H1 (cell line): ENCODE data around the gene FHAD1. TPM values are rescaled to one million over a fixed set of nuclear protein-coding genes. Genes with fewer than 3 reads are reported as not detected.
A peak's percentile ranks its signal among the peaks of the same experiment; 100 is the strongest.

Experiments
- CTCF ChIA-PET: fragments of 300-600 bp; sonication (Branson Sonifier 250); formaldehyde crosslinking; loops from one replicate; lab custom pipeline; 2021; ENCODE audit not compliant: partially characterized antibody; lab: Charles Lee
- POLR2A ChIA-PET: fragments of 300-600 bp; sonication (Branson Sonifier 250); formaldehyde crosslinking; loops from one replicate; lab custom pipeline; 2021; ENCODE audit warnings: inconsistent platforms; ENCODE audit not compliant: partially characterized antibody; lab: Charles Lee
- DNase-seq, 2 experiments: peaks; one replicate each; pipeline versions ENCODE4 v3.0.0 to v3.0.0-alpha.2; 2010 to 2022; ENCODE audit warnings: low spot score in 2 of 2, low read depth in 1 of 2, mixed read lengths in 1 of 2
- FAIRE-seq: peaks from 2 replicates; lab custom pipeline; 2011; peaks lifted over from hg19 to GRCh38; lab: Jason Lieb, UNC
- H2AFZ ChIP-seq: 2 replicates; pipeline ENCODE4 v1.8.1; 2012; ENCODE audit warnings: low read length, inconsistent platforms
- H2AK5ac ChIP-seq: 2 replicates; pipeline ENCODE4 v1.6.1; 2013; ENCODE audit warnings: low read depth, low read length
- H2BK120ac ChIP-seq: replicated peaks from 2 replicates; pipeline ENCODE3; 2013; ENCODE audit warnings: low read depth, low read length, inconsistent platforms
- H2BK12ac ChIP-seq: 2 replicates; pipeline ENCODE4 v1.6.1; 2013; ENCODE audit warnings: low read depth, low read length
- H2BK15ac ChIP-seq: 2 replicates; pipeline ENCODE4 v1.6.1; 2013; ENCODE audit warnings: low read length
- H2BK20ac ChIP-seq: 2 replicates; pipeline ENCODE4 v1.6.1; 2013; ENCODE audit warnings: low read length
- H2BK5ac ChIP-seq: 2 replicates; pipeline ENCODE4 v1.6.1; 2013; ENCODE audit warnings: low read depth, low read length
- H3K14ac ChIP-seq: 2 replicates; pipeline ENCODE4 v1.6.1; 2013; ENCODE audit warnings: inconsistent platforms; ENCODE audit not compliant: insufficient read length
- H3K18ac ChIP-seq: 2 replicates; pipeline ENCODE4 v1.6.1; 2013; ENCODE audit warnings: low read length; ENCODE audit errors: extremely low read depth
- H3K23ac ChIP-seq: 2 replicates; pipeline ENCODE4 v1.6.1; 2013; ENCODE audit warnings: inconsistent platforms; ENCODE audit not compliant: insufficient read length
- H3K23me2 ChIP-seq: 2 replicates; pipeline ENCODE4 v1.6.1; 2013; ENCODE audit warnings: low read depth, low read length
- H3K27ac ChIP-seq: 2 replicates; pipeline ENCODE4 v1.6.1; 2011; ENCODE audit warnings: low read depth, low read length, inconsistent platforms
- H3K27me3 ChIP-seq, 4 experiments: replicated peaks in 1 of 4; 1 replicate in 1 of 4; 2 replicates in 3 of 4; pipeline versions ENCODE4 v1.6.1 to v1.8.1; 2011 to 2013; ENCODE audit warnings: low read length in 3 of 4, mild to moderate bottlenecking in 3 of 4, inconsistent platforms in 2 of 4, mixed read lengths in 2 of 4, moderate library complexity in 1 of 4; ENCODE audit not compliant: control insufficient read depth in 3 of 4, insufficient read depth in 3 of 4; ENCODE audit errors: extremely low read depth in 1 of 4
- H3K36me3 ChIP-seq, 4 experiments: 2 replicates each; pipeline versions ENCODE4 v1.6.1 to v1.8.1; 2011 to 2013; ENCODE audit warnings: mild to moderate bottlenecking in 4 of 4, low read length in 3 of 4, moderate library complexity in 2 of 4, control low read depth in 1 of 4, inconsistent platforms in 1 of 4; ENCODE audit not compliant: insufficient read depth in 4 of 4, control insufficient read depth in 2 of 4
- H3K4ac ChIP-seq: replicated peaks from 2 replicates; pipeline ENCODE3; 2013; ENCODE audit warnings: low read length, low read depth, mixed read lengths, inconsistent platforms; ENCODE audit not compliant: insufficient read length
- H3K4me1 ChIP-seq, 4 experiments: replicated peaks in 1 of 4; 1 replicate in 1 of 4; 2 replicates in 3 of 4; pipeline versions ENCODE4 v1.6.1 to v1.8.1; 2011 to 2013; ENCODE audit warnings: low read length in 3 of 4, inconsistent platforms in 2 of 4, mixed read lengths in 1 of 4; ENCODE audit not compliant: insufficient read depth in 4 of 4, control insufficient read depth in 3 of 4
- H3K4me2 ChIP-seq, 2 experiments: 2 replicates each; pipeline versions ENCODE4 v1.6.1 to v1.8.1; 2011 to 2013; ENCODE audit warnings: low read depth in 2 of 2, low read length in 2 of 2, control low read depth in 1 of 2, inconsistent platforms in 1 of 2, mild to moderate bottlenecking in 1 of 2; ENCODE audit not compliant: insufficient read depth in 1 of 2
- H3K4me3 ChIP-seq, 4 experiments: fragments of 200-600, 300-600 bp in 1 of 4; sonication (generic), shearing (Covaris generic), sonication (Bioruptor Twin) in 1 of 4; 2 replicates each; pipeline versions ENCODE4 v1.5.1 to v1.8.1; 2011 to 2016; ENCODE audit warnings: low read length in 4 of 4, low read depth in 3 of 4, control low read depth in 2 of 4, inconsistent platforms in 2 of 4, mild to moderate bottlenecking in 2 of 4, mixed read lengths in 1 of 4, moderate library complexity in 1 of 4; ENCODE audit not compliant: insufficient read depth in 2 of 4; ENCODE audit errors: extremely low read depth in 1 of 4
- H3K56ac ChIP-seq: replicated peaks from 2 replicates; pipeline ENCODE3; 2013; ENCODE audit warnings: low read depth, mild to moderate bottlenecking, mixed read lengths, low read length, inconsistent platforms; ENCODE audit not compliant: insufficient read length
- H3K79me1 ChIP-seq: 2 replicates; pipeline ENCODE4 v1.6.1; 2013; ENCODE audit warnings: low read depth, low read length, control low read depth
- H3K79me2 ChIP-seq, 2 experiments: 2 replicates each; pipeline versions ENCODE4 v1.6.1 to v1.8.1; 2012 to 2013; ENCODE audit warnings: low read length in 2 of 2, mild to moderate bottlenecking in 2 of 2, inconsistent platforms in 1 of 2; ENCODE audit not compliant: insufficient read depth in 2 of 2, control insufficient read depth in 1 of 2
- H3K9ac ChIP-seq, 4 experiments: replicated peaks in 1 of 4; 1 replicate in 1 of 4; 2 replicates in 3 of 4; pipeline versions ENCODE4 v1.6.1 to v1.8.1; 2011 to 2013; ENCODE audit warnings: low read depth in 3 of 4, low read length in 3 of 4, control low read depth in 2 of 4, mild to moderate bottlenecking in 2 of 4, moderate library complexity in 2 of 4, inconsistent platforms in 1 of 4; ENCODE audit errors: extremely low read depth in 1 of 4
- H3K9me3 ChIP-seq, 2 experiments: 2 replicates each; pipeline versions ENCODE4 v1.6.1 to v1.8.1; 2012 to 2013; ENCODE audit warnings: mild to moderate bottlenecking in 2 of 2, moderate library complexity in 2 of 2, control low read depth in 1 of 2, inconsistent platforms in 1 of 2, low read depth in 1 of 2, low read length in 1 of 2, mixed read lengths in 1 of 2; ENCODE audit not compliant: insufficient read depth in 2 of 2
- H4K20me1 ChIP-seq, 2 experiments: replicated peaks in 1 of 2; 2 replicates each; pipeline versions ENCODE3 to v1.8.1; 2011 to 2013; ENCODE audit warnings: inconsistent platforms in 2 of 2, low read length in 2 of 2, mild to moderate bottlenecking in 1 of 2; ENCODE audit not compliant: insufficient read depth in 2 of 2, control insufficient read depth in 1 of 2
- H4K5ac ChIP-seq: 2 replicates; pipeline ENCODE4 v1.6.1; 2013; ENCODE audit warnings: low read length, low read depth, mixed read lengths, inconsistent platforms; ENCODE audit not compliant: insufficient read length
- H4K8ac ChIP-seq: 2 replicates; pipeline ENCODE4 v1.8.0; 2013; ENCODE audit warnings: mild to moderate bottlenecking, moderate library complexity, low read length, inconsistent platforms; ENCODE audit not compliant: insufficient read depth; ENCODE audit errors: extremely low read depth
- H4K91ac ChIP-seq: replicated peaks from 2 replicates; pipeline ENCODE3; 2013; ENCODE audit warnings: low read length, mixed read lengths, inconsistent platforms; ENCODE audit not compliant: insufficient read length
- CTBP2 ChIP-seq: IDR thresholded peaks from 2 replicates; pipeline ENCODE4 v1.7.0; 2011; ENCODE audit warnings: borderline replicate concordance, mild to moderate bottlenecking, moderate library complexity, mixed read lengths, low read length; ENCODE audit not compliant: insufficient read depth, insufficient read length
- E2F6 ChIP-seq: IDR thresholded peaks from 2 replicates; pipeline ENCODE4 v1.6.1; 2012; ENCODE audit warnings: inconsistent platforms
- KDM1A ChIP-seq: fragments of 200-600, 300-600 bp; sonication (generic); IDR thresholded peaks from 2 replicates; pipeline ENCODE4 v1.7.1; 2016; ENCODE audit warnings: mild to moderate bottlenecking, low read length, borderline replicate concordance
- POLR2AphosphoS5 ChIP-seq: IDR thresholded peaks from 2 replicates; pipeline ENCODE4 v1.6.1; 2011; ENCODE audit warnings: low read depth, low read length
- RNF2 ChIP-seq: fragments of 200-900, 300-1000 bp; sonication (generic); IDR thresholded peaks from 2 replicates; pipeline ENCODE4 v1.7.1; 2016; ENCODE audit warnings: borderline replicate concordance, low read depth, mild to moderate bottlenecking, antibody characterized with exemption, low read length; ENCODE audit not compliant: poor library complexity, severe bottlenecking; ENCODE audit errors: missing control alignments
- RXRA ChIP-seq: IDR thresholded peaks from 2 replicates; pipeline ENCODE4 v1.6.1; 2011; ENCODE audit warnings: low read depth, mild to moderate bottlenecking, low read length, moderate library complexity; ENCODE audit not compliant: insufficient read depth
- SP4 ChIP-seq: IDR thresholded peaks from 2 replicates; pipeline ENCODE4 v1.6.1; 2012; ENCODE audit warnings: low read length, inconsistent platforms
- TAF1 ChIP-seq: IDR thresholded peaks from 2 replicates; pipeline ENCODE4 v1.6.1; 2011; ENCODE audit warnings: mild to moderate bottlenecking, low read depth, low read length
- TBP ChIP-seq: IDR thresholded peaks from 2 replicates; pipeline ENCODE4 v1.6.1; 2011; ENCODE audit warnings: low read depth, low read length, improper control_type of control experiment
- WGBS, 2 experiments: shearing (Covaris generic) in 1 of 2; methylation state at CpG; one replicate each; pipeline versions ENCODE4 v1.1.6 to v1.1.7; 2013 to 2015; ENCODE audit warnings: low lambda C conversion rate in 2 of 2, mixed read lengths in 2 of 2, inconsistent platforms in 1 of 2, low coverage in 1 of 2, missing lambda C conversion rate in 1 of 2; ENCODE audit not compliant: insufficient replicate concordance in 2 of 2, insufficient coverage in 1 of 2, insufficient read length in 1 of 2; ENCODE audit errors: extremely low coverage in 1 of 2, missing lambda C conversion rate in 1 of 2; 5-methylcytosine and 5-hydroxymethylcytosine counted together
- polyA plus RNA-seq, 7 experiments: library from polyadenylated mRNA; depleted of rRNA in 3 of 7; stranded (reverse) in 5 of 7; unstranded in 2 of 7; fragments of >200 nt in 5 of 7; fragments of 200-250 nt in 2 of 7; gene quantifications; 1 replicate in 5 of 7; 2 replicates in 1 of 7; 4 replicates in 1 of 7; pipeline versions ENCODE4 v1.2.1 to v1.2.3, GENCODE V29; 2011 to 2013; ENCODE audit warnings: missing spikeins in 2 of 7, mixed read lengths in 2 of 7
- total RNA-seq: library from RNA; stranded (reverse); fragmentation: NEBNext Ultra II Directional; extraction: Animal tissue kit (Norgen Biotek cat#: 25700); gene quantifications from 2 replicates; pipeline ENCODE4 v1.2.1, GENCODE V29; 2021

FHAD1 gene
- total and polyA plus RNA-seq, 2 of the 8 experiments (the other 6 are each of a cell fraction or from before 2014, with no cell fraction given), result 0.39 to 0.69 TPM

- no peak overlapping the region for H3K56ac ChIP-seq
- H2BK20ac ChIP-seq, result no peak overlapping the region
- H2BK5ac ChIP-seq, result no peak overlapping the region
- H3K79me1 ChIP-seq, result no peaks in the 10 kb centered on the region
- no peak for TF ChIP-seq SP4
- no peak for TF ChIP-seq TAF1
- TF ChIP-seq RNF2, result no peak
- TF ChIP-seq RXRA, result no peak
- TF ChIP-seq E2F6, result no peak
- TF ChIP-seq KDM1A, result peak; percentile 45; the same call in 1 of the 2 replicates
- no peak for TF ChIP-seq CTBP2
- no peak for TF ChIP-seq TBP
- no peak for TF ChIP-seq POLR2AphosphoS5
- H4K91ac ChIP-seq, result no peak overlapping the region
- no peak for FAIRE-seq
- H3K23me2 ChIP-seq, result peaks cover 3% of the 10 kb centered on the region; the same call in 1 of the 2 replicates
- POLR2A ChIA-PET, result no interaction called here
- CTCF ChIA-PET, result interaction anchor here (0.6 to 0.9 kb wide), 3 partner anchors 11 to 296 kb away, joined by 3 read pairs; no protein-coding TSS in a partner anchor
- H4K8ac ChIP-seq, result no peak overlapping the region
- no peak overlapping the region for H2BK15ac ChIP-seq
- DNase-seq, result no peak
- no peaks in the 10 kb centered on the region for H3K79me2 ChIP-seq
- H2BK12ac ChIP-seq, result no peak overlapping the region
- H3K36me3 ChIP-seq, result no peaks in the 10 kb centered on the region
- H2BK120ac ChIP-seq, result no peak overlapping the region
- no peak overlapping the region for H3K27ac ChIP-seq
- no peaks in the 10 kb centered on the region for H4K20me1 ChIP-seq
- H3K27me3 ChIP-seq, result no peaks in the 10 kb centered on the region
- peaks cover 0 to 10% (median 2%) of the 10 kb centered on the region in 4 experiments; a peak in 5 of 7 replicates for H3K4me1 ChIP-seq
- H3K4ac ChIP-seq, result no peak overlapping the region
- no peak overlapping the region for H3K14ac ChIP-seq
- no peak overlapping the region for H3K4me2 ChIP-seq
- WGBS, 2 experiments, result 92% methylated on average over 7 of the region's 7 CpGs; no CpG with 5 or more reads in 1 of the 2 experiments
- no peaks in the 10 kb centered on the region for H3K9me3 ChIP-seq
- no peak overlapping the region for H3K4me3 ChIP-seq
- no peak overlapping the region for H3K9ac ChIP-seq
- no peak overlapping the region for H2AFZ ChIP-seq
- no peak overlapping the region for H3K18ac ChIP-seq
- no peak overlapping the region for H2AK5ac ChIP-seq
- no peak overlapping the region for H4K5ac ChIP-seq
- no peak overlapping the region for H3K23ac ChIP-seq
These were observed 4.3 kb upstream of the FHAD1 start for GRCh38 chr1:15242766-15243165.
